ENCODE results near the gene SLC39A8.
"Not testable (repeated sequence)": the region's sequence is repeated elsewhere in the genome, so short reads cannot be mapped to it uniquely, and the experiment has no call there.

Gene SLC39A8

DNA sequence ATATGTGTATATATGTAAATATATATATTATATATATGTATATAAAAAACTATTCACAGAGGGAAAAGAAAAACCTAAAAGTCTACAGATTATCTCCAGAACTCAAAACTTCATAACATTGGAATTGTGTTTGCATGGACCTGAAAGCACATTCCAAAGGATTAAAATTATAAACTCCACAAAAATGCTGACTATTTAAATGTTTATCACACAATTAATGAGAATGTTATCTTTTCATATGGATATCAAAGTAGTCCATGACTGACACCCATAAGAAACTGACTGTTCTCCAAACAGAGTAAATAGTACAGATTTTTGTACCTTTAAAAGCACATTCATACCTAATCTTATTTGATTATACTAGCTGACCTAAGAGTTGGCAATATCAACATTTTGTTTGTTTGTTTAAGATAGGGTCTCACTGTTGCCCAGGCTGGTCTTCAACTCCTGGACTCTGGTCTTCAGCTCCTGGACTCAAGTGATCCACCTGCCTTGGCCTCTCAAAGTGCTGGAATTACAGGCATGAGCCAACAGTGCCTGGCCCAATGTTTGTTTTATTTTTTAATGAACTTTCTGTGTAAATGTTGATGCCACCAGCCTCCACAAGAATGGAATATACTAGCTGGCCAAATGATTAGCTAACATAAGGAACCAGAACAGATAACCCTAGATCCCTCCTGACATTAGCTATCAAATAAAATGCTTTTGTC is 50.0 kb downstream of the SLC39A8 start:
- no peak for DNase-seq

GRCh38 chr4:102288497-102288896 is 56.8 kb downstream of the SLC39A8 start:
- no peak for DNase-seq

DNA sequence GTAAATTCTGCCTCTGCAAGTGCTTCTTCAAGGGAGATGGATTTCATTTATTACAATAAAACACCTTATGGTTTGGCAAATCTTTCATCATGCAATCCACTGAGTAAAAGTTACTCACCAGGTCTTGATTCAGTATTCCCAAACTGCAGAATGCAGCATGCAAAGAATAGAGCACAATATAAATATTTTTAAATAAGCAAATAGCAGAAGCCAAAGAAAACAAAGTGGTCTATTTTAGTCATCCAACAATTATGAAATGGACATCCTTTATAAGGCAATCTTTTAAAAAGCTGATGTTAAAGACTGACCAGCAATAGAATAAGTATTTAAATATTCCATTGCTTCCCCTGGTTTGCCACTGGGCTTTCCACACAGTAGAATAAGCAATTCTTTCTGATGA is 59.5 kb downstream of the SLC39A8 start:
- no peak for DNase-seq

DNA sequence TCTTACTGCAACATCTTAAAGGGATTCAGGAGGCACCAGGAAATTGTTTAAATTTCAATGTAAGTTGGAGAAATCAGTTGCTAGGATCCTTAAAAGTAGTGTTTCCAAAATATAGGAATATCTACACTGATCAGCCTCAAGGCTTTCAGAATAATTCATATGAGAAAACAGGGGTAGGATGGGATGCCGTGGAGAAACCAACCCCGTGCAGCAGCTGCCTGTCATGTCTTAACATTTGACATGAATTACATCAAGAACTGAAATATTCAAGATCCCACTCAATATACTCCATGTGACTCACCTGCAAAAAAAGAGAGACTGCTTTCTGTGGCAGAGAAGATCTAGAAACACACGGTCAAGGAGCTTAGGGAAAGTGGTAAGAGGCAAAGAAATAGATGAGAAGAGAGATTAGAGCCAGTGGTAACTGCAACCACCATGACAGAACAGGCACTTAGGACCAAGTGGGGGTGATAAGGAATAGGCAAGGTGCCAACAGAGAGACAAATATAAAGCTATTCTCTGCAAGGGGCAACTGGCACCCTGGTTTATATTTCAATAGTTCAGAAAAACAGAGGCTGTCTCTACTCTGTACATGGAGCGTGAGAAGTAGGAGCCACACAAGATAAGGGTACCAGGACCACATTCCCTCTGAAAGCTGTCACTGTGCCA is 64.0 kb downstream of the SLC39A8 start:
- peak; percentile 82 for DNase-seq

DNA sequence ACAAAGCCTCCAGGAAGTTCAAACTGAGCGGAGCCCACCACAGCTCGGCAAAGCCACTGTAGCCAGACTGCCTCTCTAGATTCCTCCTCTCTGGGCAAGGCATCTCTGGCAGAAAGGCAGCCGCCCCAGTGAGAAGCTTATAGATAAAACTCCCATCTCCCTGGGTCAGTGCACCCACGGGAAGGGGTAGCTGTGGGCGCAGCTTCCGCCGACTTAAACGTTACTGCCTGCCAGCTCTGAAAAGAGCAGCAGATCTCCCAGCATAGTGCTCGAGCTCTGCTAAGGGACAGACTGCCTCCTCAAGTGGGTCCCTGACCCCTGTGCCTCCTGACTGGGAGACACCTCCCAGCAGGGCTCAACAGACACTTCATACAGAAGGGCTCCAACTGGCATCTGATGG is 72.0 kb downstream of the SLC39A8 start:
- DNase-seq = not testable (repeated sequence)

DNA sequence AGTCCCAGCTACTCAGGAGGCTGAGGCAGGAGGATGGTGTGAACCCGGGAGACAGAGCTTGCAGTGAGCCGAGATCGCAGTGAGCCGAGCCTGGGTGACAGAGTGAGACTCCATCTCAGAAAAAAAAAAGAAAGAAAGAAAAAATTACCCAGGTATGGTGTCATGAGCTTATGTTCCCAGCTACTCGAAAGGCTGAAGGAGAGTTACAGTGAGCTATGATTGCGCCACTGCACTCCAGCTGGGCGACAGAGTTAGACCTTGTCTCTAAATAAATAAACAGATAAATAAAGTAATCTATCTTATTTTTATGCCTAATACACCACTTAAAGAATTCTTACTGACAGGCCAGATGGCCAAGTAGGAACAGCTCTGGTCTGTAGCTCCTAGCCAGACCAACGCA is 73.0 kb downstream of the SLC39A8 start:
- no peak for DNase-seq

DNA sequence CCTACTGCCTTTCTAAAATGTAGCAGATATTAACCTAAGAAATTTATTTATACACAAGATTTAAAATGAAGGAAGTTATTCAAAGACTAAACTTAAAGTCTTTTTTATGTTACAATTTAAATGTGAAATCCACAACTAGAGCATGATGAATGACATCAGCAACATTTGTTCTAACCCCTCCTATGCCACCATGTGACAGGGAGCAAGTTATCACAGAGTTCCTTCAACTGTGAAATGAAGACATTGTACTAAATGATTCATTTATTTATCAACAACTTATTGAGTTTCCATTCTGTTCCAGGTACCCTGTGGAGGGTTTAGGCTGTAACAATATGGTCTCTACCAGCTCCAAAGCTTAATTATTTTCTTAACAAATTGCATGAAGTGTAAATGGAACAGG is 76.9 kb downstream of the SLC39A8 start:
- DNase-seq = peak; percentile 43

GRCh38 chr4:102263024-102263787 is 82.1 kb downstream of the SLC39A8 start:
- DNase-seq = no peak

GRCh38 chr4:102259702-102260101 is 85.6 kb downstream of the SLC39A8 start:
- no peak for DNase-seq

- DNase-seq = no peak
Measured at GRCh38 chr4:102259081-102259480, 86.2 kb downstream of the SLC39A8 start.

DNA sequence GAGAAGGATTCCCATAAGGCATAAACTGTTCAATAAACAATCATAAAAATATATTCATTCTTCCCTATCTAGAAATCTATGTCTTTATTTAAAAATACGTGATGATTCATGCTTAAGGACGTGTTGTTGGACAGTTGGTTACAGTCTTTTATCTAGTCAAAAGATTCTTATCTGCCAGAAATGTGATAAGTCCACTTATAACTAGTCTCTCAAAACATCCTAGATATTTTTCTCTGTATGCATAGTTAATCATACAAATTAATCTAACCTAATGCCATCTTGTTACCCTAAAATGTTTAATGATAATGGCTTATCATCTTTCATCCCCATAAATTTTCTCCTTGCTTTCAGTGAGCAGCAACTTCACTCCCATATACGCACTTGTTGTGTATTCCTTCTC is 89.0 kb downstream of the SLC39A8 start:
- DNase-seq = no peak

GRCh38 chr4:102253860-102254259 is 91.4 kb downstream of the SLC39A8 start:
- DNase-seq = no peak

DNA sequence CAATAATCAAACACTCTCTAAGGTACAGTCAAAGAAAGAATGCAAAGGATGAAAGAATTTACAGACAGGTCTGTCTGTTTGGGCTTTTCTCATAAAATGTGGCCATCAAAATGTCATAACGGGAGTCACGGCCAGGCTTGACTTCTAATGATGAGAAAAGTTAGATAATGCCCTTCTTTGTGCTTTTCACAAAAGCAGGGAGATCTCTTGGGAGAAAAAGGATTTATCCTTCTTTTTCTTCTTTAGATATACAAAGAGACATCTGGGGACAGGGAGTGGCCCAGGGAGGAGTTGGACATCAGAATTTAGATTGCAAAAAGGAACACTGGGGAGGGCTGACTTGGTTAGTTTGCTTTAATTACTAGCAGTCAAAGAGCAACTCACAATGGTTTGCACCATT is 93.1 kb downstream of the SLC39A8 start:
- DNase-seq = no peak

- DNase-seq = no peak
Measured at GRCh38 chr4:102250341-102250740, 94.9 kb downstream of the SLC39A8 start.

DNA sequence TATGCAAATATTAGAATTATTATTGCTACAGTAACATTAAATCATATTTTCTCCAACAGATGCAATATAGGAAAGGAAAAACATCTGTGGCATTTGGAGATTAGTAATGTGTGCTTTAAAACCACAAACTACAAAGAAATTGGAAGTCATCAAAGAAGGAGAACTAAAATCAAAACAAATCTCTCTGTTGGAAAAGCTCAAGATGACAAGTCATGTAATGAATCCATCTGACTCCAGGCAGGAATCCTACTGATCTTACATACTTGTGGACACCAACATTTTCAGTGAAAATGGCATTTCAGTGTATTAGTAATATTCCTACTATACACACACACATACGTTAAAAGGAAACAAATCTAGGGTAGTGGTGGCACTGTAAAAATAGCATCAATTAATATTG is 98.2 kb downstream of the SLC39A8 start:
- DNase-seq = no peak

DNA sequence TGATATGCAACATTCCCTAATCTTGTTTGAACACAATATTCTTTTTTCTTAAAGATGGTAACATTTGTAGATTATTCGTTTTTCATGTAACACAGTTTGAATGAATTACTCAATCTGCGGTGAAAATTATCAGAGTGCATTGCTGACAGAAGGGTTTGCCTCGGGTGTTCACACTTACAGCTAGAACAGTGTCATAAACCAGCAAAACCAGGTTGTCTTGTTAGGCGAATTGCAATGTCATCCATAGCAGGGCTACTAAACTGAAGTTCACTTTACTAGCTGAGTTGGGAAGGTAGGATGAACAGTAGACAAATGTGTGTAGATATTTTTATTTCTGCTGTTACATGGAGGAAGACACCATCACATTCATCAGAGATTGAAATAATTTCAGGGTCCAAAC is 98.9 kb downstream of the SLC39A8 start:
- no peak for DNase-seq

GRCh38 chr4:102244878-102245535 is 100.3 kb downstream of the SLC39A8 start:
- no peak for DNase-seq

DNA sequence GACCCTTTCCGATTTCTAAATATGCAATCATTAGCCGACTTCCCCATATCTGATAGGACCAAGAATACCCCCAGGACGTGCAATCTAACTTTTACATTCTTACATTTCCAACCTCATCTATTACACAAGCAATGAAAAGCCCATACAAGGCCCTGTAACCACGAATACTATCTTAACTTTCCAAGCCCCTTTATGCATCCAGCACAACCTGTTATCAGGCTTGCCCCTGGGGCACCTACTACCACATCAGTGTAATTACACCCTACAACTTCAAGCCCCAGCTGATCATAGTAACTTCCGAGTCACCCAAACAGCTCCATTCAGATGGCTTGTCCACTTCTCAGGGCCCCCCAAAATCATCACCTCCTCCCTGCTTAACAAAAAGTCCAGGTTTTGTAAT is 102.0 kb downstream of the SLC39A8 start:
- DNase-seq = peak; percentile 52

DNA sequence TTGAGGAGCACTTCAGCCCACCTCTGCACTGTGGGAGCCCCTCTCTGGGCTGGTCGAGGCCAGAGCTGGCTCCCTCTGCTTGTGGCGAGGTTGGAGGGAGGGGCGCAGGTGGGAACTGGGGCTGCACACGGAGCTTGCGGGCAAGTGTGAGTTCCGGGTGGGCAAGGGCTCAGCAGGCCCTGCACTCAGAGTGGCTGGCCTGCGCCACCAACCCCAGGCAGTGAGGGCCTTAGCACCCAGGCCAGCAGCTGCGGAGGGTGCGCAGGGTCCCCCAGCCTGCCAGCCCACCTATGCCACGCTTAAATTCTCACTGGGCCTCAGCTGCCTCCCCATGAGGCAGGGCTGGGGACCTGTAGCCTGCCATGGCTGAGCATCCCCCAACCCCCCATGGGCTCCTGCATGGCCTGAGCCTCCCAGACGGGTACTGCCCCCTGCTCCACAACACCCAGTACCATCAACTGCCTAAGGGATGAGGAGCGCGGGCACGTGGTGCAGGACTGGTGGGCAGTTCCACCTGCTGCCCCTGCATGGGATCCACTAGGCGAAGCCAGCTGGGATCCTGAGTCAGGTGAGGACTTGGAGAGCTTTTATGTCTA is 110.9 kb downstream of the SLC39A8 start:
- DNase-seq = no peak

DNA sequence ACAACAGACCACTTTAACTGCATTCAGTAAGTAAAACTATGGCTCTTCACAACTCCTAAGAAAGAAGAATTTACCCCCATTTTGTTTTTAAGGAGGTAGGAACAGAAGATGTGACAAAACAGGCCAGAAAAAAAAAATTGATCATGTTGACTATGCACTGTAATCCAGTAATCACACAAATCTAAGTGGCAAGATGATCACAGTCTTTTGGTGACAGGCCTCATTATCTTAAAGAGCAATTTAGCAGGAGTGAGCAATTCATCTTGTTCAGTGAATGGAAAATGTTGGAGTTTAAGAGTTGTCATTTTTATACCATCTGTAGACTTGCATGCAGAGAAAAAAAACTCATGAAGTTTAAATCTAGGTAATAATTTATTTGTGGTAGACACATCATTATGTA is 115.1 kb downstream of the SLC39A8 start:
- DNase-seq = no peak

DNA sequence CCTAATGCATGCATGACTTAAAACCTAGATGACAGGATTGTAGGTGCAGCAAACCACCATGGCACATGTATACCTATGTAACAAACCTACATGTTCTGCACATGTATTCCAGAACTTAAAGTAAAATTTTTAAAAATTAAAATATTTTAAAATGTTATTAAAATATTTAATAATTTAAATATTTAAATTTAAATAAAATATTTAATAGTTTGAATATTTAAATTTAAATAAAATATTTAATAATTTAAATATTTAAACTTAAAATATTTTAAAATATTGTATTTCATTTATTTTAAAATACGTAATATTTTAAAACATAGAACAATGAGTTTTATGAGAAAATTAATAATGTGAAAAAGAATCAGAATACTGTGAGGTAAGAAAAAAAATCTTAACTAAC is 117.9 kb downstream of the SLC39A8 start:
- DNase-seq = no peak

DNA sequence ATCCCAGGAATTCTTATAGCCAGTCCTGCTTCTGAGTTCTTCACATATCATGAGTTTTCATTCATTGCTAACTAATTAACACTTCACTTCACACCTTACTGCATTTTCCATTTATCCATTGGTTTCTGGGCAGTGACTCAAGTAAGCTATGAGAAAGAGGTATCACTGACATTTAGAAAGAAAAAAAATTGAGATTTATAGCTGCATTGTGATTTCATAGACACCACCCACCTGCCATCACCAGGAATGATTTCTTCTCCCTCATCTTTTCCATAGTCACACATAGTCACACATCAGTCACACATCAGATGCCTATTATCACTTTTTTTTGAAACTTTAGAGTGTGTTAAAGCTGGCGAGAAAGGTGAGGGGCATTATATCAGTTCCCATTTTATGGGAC is 121.8 kb downstream of the SLC39A8 start:
- no peak for DNase-seq

- no peak for DNase-seq
Measured at GRCh38 chr4:102222838-102223409, 122.4 kb downstream of the SLC39A8 start.
